Measurements from ENCODE around the gene DAPL1. TPM values are rescaled to one million over a fixed set of nuclear protein-coding genes. Genes with fewer than 3 reads are reported as not detected.

Gene DAPL1, protein sequence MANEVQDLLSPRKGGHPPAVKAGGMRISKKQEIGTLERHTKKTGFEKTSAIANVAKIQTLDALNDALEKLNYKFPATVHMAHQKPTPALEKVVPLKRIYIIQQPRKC
- not detected in 2 replicates for total RNA-seq

DNA sequence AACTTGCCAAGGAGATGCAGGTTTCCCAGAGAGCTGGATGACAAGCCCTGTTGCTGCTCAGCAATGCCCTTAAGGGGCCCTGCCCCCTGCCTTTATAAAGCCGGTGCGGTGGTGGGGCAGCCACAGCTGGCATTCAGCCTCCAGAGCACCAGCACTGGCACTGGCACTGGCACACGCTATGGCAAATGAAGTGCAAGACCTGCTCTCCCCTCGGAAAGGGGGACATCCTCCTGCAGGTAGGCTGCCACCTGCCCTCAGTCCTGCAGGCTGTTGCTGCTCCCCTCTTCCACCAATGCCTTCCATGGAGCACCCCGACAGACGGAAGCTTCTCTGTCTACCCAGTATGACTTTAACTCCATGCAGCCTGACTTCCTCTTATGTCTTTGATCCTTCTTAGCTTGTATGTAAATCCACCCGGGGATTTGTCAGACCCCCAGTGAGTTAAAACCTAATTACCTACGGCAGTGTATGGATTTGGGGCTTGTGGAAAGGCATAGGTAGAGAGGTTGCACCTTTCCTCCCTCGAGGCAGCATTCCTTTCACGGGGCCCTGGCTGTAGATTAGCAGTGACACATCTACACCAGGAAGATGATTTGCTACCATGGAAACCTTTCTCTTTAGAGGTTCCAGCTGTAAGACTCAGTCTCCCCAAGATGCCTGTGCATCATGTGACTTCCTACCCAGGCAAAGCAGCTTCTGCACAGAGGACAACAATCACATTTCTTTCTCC lies at the start of gene DAPL1:
DAPL1 (plus strand) TSS at position 123 of the 730 bp plus-strand sequence; CDS start at position 179, 56 bp downstream.
- intact Hi-C loops (cut with micrococcal nuclease) = no loop called here

DNA sequence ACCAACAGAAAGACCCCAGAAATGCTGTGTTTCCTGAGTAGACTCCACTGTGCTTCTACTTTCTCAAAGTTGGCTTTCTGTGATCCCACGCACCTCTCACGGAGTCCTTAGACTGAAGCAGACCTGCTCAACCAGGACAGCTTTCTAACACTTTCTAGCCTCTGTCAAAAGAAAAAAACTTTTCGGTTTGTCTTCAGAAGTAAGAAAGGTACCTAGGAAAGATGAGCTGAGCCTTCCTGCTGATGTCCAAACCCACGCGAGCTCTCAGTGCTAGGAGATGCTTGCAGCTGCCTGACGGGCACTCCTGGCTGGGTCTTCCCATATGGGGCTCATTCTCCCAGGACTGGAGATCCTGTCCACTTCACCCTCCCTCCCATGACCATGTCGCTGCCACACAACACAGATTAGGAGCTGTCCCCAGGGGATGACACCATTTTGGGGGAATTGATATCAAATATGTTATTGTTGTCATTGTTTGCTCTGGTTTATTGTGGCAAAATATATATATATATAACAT lies 49.2 kb upstream of the DAPL1 start:
- intact Hi-C loops (cut with micrococcal nuclease) = loop anchor here (1.0 to 10.0 kb wide), 6 partner anchors 284 to 1444 kb away; no protein-coding TSS in a partner anchor

DNA sequence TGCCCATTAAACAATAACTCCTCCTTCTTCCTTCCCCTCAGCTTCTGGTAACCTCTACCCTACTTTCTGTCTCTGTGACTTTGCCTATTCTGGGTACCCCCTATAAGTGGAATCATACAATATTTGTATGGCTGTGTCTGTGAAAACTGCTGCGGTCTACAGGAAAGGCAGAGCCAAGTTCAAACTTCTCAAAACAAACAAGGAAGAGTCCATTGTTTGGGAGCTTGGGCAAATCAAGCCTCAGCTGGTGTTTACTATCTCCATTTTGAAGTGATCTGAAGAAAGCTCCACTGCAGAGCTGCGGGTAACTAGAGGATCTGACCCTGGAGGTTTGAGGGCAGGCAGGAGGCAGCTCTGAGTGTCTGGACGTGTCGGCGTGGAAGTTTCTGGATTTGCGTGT lies 48.6 kb upstream of the DAPL1 start:
- intact Hi-C loops (cut with micrococcal nuclease) = loop anchor here (5.0 to 10.0 kb wide), 3 partner anchors 284 to 1444 kb away; no protein-coding TSS in a partner anchor

DNA sequence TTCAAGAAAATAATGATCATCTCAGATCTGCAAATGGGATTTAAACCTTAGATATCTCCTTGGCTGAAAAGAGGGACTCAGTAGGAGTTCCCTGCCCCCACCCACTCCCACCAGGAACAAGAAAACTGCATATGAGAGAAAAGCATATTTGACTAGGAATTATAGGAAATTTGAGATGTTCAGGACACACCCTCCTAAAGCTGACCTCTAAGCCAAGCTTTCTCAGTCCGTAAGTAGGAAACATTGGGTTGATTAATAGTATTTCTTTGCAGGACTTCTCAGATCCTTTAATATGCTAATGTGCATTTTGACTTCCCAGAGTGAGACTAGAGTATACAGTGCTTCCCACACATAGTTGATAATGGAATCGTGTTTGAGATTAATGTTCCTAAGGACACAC lies 47.8 kb upstream of the DAPL1 start:
- intact Hi-C loops (cut with micrococcal nuclease) = loop anchor here (5.0 to 10.0 kb wide), 3 partner anchors 285 to 1445 kb away; no protein-coding TSS in a partner anchor

DNA sequence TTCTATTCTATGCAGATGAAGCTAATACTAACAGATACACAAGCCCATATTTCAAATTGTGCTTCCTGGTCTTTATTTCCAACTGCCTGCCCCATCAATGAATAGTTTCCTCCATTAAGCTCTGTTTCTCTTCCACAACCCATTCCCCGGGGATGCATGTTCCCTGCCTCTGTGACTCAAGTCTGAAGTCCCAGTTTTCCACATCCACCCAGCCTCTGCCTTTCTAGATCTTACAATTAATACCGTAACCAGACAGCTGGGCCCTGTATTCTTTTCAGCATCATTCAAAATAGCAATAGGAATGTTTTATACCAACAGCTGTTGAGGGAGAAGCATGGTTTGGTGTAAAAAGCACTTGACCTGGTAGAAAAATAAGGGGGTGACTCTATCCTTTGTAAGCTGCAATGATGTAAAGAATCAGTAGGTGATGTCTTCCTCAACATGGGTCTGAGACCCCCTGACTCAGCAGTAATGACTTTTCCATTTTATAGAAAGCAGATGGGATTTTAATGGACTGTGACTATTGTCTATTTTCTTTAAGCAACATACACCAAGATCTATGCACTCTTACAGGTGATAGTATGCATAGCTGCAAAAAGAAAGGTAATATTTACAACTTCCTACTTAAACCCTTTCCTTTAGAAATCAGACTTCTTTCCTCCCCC lies 46.1 kb upstream of the DAPL1 start:
- intact Hi-C loops (cut with micrococcal nuclease) = loop anchor here (5.0 to 10.0 kb wide), 3 partner anchors 287 to 1447 kb away; no protein-coding TSS in a partner anchor

DNA sequence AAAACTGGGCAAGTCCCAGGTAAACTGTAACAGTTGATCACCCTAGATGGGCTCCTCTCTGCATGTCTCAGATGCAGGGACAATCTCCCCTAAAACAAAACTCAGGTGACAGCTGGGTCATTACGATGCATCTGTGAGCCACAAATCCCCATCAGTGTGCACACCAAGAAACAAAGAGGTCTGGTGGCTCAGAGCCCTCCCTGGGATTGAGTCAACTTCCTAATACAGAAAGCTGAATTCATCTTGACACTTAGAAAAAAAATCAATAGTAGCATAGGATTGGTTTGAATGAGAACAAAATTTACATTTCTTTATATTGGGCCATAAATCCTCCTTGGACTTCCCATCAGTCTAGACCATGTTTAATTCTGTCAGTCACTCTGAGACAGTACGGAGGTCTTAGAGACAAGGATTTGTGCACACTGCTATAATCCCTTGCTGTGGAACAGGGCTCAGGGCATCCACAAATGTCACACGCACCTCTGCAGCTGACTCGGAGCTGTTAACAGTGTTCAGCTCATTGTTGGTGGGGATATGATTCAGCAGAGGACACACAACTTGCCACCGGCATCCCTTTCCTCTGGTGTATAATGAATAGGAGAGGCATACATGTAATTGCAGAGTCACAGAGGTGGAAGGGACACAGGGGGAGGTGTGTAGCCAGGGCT lies 44.5 kb upstream of the DAPL1 start:
- intact Hi-C loops (cut with micrococcal nuclease) = no loop called here

DNA sequence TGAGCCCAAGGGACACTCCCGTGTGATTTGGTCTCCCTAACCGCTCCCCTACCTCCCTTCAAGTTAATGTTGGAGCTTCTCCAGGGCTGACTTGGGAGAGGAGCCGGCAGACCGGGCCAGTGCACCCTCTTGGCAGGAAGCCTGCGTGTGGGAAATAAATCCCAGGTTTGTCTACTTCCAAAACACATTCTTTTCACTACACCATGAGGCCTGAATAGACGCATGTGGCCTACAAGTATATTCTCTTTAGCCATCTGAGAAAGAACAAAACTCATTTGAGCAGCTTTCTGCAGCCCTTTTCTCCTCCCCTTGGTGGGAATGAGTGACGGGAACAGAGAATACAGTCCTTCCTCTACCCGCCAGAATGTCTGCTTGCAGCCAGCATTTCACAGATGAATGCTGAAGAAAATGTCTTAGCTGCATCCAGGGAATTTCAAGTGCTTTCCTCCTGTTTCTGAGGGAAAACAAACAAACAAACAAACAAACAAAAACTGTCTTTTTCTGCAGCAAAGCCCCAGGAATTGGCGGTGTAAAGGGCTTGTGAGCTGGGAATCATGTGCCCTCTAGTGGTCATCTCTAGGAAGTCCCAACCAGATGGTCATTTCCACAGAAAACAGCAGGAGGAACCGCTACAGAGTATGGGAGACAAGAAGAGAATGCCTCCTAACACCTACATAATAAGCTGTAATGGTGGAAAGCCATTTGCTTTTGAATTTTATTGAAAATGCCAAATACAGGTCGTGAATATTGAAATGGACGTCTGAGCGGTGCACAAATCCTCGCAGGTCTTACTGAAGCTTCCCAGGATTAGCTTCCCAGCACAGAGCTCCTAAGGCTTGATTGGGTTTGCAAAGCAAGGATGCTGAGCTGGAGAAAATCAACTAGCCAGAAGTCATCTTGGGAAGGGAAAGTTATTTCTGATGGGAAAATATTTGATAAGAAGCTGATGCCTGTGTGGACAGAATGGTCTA lies 41.2 kb upstream of the DAPL1 start:
- intact Hi-C loops (cut with micrococcal nuclease) = loop anchor here (1.0 kb wide), 2 partner anchors 575 to 730 kb away; no protein-coding TSS in a partner anchor

DNA sequence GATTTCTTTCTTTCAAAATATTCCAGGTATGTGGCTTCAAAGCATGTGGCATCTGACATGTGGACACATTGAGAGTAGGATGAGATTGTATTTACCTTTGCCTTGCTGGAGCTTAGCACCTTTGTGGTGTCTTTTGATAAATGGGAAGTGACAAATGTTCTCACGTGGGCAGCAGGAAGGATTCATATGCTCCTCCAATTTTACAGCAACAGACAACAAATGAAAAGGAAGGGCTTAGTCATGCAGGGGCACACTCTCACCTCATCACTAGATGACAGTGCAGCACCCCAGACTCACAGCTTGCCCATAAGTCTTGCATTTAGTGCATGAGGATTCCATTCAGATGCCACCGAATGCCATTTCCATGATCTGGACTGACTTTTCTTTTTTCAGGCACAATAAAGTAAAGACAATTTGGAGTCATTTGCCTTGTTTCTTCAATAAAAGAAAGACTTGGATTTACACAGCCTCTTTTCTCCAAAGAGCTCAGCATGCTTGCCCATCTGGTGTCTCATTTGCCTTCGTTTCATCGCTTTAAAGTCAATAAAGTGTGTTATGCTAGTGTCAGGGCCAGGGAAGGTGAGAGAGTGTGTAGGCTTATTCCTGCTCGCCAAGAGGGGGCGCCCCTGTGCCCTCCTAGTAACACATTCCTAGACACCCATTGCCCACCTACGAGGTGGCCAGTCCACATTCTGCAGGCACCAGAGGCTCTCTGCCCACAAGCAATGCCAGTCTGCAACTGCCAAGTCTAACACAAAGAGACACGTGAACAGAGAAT lies 39.6 kb upstream of the DAPL1 start:
- intact Hi-C loops (cut with micrococcal nuclease) = no loop called here

DNA sequence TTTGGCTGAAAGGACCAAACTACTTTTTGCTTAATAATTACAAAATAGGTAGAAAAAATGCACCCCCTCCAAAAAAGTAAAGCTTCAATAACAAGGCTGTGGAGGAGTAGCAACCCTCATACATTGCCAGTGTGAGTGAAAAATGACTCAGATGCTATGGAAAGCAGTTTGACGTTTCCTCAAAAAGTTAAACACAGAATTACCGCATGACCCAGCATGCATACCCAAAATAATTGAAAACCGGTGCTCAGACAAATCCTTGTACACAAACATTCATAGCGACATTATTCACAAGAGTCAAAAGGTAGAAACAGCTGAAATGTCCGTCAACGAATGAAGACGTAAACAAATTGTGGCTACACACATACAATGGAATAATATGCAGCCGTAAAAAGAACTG lies 38.8 kb upstream of the DAPL1 start:
- intact Hi-C loops (cut with micrococcal nuclease) = no loop called here

DNA sequence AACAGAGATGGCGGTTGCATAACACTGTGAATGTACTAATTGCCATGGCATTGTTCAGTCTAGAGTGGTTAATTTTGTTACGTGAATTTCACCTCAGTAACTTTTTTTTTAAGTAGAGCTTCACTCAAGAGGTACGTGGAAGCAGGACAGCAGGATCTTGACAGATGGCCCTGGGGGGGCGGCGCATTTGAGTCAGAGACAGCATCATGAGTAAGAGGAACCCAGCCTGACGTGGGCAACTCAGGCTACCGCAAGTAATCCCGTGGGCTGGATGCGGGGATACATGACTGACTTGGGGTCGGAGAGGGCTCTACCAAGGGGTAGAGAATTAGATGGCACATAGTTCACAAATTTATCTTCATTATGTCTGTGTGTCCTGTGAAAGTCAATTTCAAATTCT lies 38.1 kb upstream of the DAPL1 start:
- intact Hi-C loops (cut with micrococcal nuclease) = no loop called here

DNA sequence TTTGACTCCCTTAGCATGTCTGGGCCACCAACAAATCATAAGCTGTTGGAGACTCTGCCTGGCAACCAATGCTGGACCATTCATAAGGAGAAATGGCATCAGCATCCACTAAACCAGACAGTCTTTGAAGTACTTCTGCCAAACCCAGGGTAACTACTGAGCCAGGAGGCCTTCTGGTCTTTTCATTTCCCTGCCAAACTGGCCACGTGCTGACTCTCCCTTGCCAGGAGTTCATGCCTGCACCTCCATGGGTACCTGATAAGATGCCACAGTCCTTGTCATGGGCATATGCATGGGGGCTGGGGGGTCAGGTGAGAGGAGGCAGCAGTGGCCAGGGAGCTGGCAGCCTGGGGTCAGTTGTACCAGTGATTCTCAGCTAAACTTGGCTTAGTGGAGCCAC lies 34.2 kb upstream of the DAPL1 start:
- intact Hi-C loops (cut with micrococcal nuclease) = no loop called here

DNA sequence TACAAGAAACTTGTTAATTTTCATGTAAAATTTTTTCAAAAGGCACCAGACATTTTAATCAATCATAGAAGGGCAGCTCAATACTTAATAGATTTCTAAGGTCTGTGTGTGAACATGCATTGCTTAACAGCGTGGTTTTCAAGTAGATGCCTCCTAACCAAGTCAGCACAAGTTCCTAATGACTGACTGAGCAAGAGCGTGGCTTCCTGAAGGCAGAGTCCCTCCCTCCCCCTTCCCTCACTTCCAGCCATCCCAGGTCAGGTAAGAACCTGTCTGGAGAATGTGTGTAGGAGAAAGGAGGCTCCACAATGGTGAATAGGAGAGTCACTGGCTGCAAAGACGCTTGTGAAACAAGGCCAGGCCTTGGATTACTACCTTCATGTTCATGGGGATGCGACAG lies 33.5 kb upstream of the DAPL1 start:
- intact Hi-C loops (cut with micrococcal nuclease) = no loop called here

DNA sequence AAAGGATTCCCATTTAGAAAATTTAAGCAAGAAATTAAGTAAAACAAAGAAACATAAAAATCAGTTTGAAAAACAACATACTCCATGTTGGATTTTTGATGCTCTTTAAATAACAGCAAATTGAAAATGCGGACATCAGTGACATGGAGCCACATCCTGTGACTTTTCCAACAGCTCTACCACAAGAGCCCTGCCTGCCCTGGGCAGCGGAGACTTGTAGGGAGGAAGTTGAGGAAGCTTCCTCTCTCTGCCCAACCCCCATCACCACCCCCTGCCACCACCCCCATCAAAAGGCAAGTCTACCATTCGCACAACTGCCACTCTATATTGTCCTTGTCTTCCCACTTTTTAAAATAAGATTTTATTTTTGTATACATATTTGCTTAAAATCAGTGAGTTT lies 32.8 kb upstream of the DAPL1 start:
- intact Hi-C loops (cut with micrococcal nuclease) = no loop called here

DNA sequence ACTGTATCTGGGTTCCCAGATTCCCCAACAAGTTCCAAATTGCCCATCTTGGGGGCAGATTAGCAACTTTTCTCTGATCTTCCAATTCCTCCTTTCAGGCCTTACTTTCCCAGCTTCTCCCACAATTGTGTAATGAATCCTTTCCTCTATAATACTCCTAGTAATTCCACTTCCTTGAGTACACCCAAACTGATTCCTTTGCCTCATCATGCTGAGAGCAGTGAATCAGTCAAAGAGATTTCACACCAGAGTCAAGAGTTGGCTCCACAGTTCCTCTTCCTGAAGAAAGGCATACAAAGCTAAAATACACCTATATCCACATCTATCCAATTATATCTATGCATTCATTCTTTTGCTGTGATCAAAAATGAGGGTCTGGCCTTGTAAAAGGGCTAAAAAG lies 28.6 kb upstream of the DAPL1 start:
- intact Hi-C loops (cut with micrococcal nuclease) = no loop called here

DNA sequence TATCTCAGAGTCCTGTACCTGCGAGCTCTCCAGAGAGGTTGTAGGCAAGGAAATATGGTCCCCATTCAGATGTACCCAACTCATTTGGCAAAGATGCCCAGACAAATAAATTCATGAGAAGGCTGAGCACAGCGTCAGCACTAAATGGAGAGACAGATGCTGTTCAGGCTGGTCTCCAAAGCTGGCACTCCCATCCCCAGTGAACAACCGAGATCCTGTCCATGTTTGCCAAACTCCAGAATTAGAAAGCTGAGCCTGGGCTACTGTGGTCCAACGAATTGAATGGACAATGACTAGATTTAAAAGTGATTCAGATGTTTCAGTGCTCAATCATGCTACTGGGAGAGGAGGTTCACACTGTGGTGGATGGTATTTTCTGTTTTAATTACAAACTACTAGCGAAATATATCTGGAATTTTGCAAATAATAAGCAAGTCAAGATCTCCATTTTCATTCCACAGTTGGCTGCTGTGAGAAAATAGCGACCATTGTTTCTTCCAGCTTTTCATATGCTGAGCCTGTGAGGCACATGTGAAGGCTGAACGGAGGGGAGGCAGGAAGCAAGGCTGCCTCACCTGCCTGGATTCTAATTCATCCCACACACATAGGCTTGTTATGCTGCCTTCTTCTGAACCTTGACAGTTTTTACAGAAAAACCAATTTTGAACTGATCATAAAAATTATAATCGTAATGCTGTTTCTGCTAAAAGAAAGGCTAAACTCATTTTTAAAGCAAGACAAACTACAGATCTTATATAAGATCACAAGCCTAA lies 22.6 kb upstream of the DAPL1 start:
- intact Hi-C loops (cut with micrococcal nuclease) = no loop called here

DNA sequence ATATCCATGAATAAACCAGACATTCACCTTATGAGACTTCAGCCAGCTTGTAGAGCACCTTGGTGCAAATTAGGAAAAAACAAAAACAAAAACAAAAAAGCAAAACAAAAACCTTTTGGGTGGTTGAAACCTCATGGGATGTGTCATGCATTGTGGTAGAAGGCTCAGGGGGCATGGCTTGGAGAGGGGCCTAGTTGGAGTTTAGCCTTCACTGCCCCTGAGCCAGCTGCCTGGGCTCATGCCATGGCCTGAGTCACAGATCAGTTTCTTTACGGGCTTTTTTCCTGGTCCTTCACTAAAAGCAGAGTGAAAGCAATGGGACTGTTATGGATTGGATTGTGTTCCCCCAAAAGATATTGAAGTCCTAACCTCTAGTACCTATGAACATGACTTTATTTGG lies 22.0 kb upstream of the DAPL1 start:
- intact Hi-C loops (cut with micrococcal nuclease) = no loop called here

DNA sequence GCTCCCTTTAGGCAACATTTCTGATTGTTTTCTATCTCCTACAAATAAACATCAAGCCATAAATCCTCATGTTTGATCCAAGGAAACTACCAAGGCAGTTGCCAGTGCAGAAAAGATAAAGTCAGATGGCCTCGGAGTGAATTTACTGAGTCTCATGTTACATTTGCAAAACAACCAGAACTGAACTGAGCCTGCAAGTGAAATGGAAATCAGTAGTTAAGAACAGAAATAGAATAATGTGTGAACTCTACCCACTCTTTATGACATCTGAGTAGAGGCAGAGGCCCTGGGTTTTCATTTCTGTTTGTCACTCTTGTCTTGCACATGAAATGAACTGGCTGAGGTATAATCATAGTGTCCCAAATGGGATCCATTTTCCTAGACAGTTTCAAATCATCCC lies 20.4 kb upstream of the DAPL1 start:
- intact Hi-C loops (cut with micrococcal nuclease) = no loop called here

DNA sequence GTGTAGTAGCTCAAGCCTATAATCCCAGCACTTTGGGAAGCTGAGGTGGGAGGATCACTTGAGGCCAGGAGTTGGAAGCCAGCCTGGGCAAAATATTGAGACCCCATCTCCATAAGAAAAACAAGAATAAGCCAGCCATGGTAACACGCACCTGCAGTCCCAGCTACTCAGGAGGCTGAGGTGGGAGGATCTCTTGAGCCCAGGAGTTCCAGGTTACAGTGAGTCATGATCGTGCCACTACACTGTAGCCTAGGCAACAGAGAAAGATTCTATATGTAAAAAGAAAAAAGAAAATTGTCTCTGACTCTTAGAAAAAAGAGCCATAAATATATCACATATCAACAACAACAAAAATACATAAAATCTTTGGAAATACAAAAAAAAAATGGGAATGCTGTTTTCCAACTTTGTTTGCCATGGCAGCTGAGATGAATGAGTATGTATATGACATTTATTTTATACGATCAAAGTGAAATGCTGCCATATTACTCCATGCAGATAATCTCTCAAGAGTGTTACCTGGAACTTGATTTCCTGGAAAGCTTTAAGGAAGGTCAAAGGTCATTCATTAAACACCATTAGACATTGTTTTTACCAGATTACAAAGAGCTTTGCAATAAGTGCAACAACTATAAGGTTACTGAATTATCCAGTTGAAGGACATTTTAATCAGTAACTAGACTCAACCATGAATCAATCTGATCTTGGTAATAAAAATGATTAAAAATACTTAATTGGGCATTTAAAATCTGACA lies 19.7 kb upstream of the DAPL1 start:
- intact Hi-C loops (cut with micrococcal nuclease) = no loop called here

Measured in T-helper 2 cell treated with Interferon-gamma antibody and Interleukin-4, amounts not matched to agents 100 ng/mL and 5 ng/mL, for 36 hours (primary cell).